NCI-H524 treated with DMSO at 0.1 percent for 48 hours (cell line): Measurements from ENCODE around the gene TCIRG1.

ENCODE experiments used
- DNase-seq: peaks from one replicate; lab custom pipeline; 2025; lab: John Stamatoyannopoulos, UW

The TCIRG1 gene

GRCh38 chr11:68037411-68038225 lies 1.2 kb upstream of the TCIRG1 start:
- no peak for DNase-seq

- no peak for DNase-seq
Observed at GRCh38 chr11:68038226-68038717, 553 bp upstream of the TCIRG1 start.

GRCh38 chr11:68039526-68040086 lies 781 bp downstream of the TCIRG1 start:
- no peak for DNase-seq

GRCh38 chr11:68040101-68040956 lies 1.5 kb downstream of the TCIRG1 start:
- DNase-seq = peak; percentile 3

GRCh38 chr11:68040957-68041591 lies 2.2 kb downstream of the TCIRG1 start:
- no peak for DNase-seq

GRCh38 chr11:68041617-68042218 lies 2.9 kb downstream of the TCIRG1 start:
- no peak for DNase-seq

- no peak for DNase-seq
Observed at GRCh38 chr11:68042219-68043028, 3.6 kb downstream of the TCIRG1 start.

- DNase-seq = no peak
Observed at GRCh38 chr11:68043029-68043348, 4.2 kb downstream of the TCIRG1 start.

GRCh38 chr11:68043349-68044144 lies 4.7 kb downstream of the TCIRG1 start:
- no peak for DNase-seq

- no peak for DNase-seq
Observed at GRCh38 chr11:68044145-68044813, 5.5 kb downstream of the TCIRG1 start.

GRCh38 chr11:68044898-68045351 lies 6.1 kb downstream of the TCIRG1 start:
- DNase-seq = no peak

GRCh38 chr11:68047437-68048290 lies 8.8 kb downstream of the TCIRG1 start:
- DNase-seq = no peak

GRCh38 chr11:68048681-68049508 lies 10.1 kb downstream of the TCIRG1 start:
- DNase-seq = no peak

GRCh38 chr11:68049509-68050370 lies 10.9 kb downstream of the TCIRG1 start:
- no peak for DNase-seq

GRCh38 chr11:68050371-68050841 lies 11.6 kb downstream of the TCIRG1 start:
- DNase-seq = no peak
